Midbrain (tissue), 1 donor: ENCODE results near the gene GPC5.
"Not testable (repeated sequence)": the region's sequence is repeated elsewhere in the genome, so short reads cannot be mapped to it uniquely, and the experiment has no call there.

Source experiments
- DNase-seq: peaks from one replicate; lab custom pipeline; 2025; lab: John Stamatoyannopoulos, UW

GPC5 gene

DNA sequence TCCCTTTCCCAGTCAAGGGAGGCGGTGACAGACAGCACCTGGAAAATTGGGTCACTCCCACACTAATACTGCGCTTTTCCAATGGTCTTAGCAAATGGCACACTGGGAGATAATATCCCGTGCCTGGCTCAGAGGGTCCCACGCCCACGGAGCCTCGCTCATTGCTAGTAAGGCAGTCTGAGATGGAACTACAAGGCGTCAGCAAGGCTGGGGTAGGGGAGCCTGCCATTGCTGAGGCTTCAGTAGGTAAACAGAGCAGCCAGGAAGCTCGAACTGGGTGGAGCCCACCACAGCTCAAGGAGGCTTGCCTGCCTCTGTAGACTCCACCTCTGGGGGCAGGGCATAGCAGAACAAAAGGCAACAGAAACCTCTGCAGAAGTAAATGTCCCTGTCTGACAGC is 882.6 kb downstream of the GPC5 start:
- not testable (repeated sequence) for DNase-seq

- not testable (repeated sequence) for DNase-seq
These were observed 892.4 kb downstream of the GPC5 start for GRCh38 chr13:92290718-92291307.

GRCh38 chr13:92294533-92294932 is 896.1 kb downstream of the GPC5 start:
- not testable (repeated sequence) for DNase-seq

DNA sequence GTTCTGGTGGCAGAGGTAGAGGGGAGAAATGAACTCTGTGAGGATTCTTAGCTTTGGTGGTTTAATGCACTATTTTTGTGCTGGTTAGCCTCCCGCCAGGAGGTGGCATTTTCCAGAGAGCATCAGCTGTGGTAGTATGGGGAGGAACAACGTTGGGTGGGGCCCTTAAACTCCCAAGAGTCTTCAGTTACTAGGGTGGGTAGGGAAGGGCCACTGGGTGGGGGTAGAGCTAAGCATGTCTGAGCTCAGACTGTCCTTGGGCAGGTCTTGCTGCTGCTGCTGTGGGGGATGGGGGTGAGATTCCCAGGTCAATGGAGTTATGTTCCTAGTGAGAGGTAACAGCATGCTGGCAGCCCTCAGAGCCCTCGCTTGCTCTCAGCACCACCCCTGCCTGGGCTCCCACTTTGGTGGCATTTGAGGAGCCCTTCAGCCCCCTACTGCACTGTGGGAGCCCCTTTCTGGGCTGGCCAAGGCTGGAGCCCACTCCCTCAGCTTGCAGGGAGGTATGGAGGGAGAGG is 897.8 kb downstream of the GPC5 start:
- not testable (repeated sequence) for DNase-seq

GRCh38 chr13:92297971-92298942 is 899.8 kb downstream of the GPC5 start:
- no peak for DNase-seq

DNA sequence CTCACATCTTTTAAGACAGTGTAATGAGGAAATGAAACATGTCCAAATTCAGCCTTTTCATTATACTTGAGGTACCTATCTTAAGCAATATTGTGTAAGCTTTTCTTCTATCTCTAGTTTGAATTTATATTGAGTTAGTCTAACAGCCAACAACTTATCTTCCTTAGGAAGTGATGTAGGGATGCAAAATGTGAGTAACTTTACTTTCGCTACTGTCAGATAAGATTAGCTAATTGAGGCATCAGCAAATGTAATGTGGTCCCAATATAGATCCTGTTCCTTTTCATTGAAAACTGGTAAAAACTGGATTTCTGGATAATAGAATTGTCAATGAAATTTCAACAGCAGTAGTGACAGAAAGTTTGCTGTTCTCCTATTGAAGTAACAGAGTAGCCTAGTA is 902.2 kb downstream of the GPC5 start:
- no peak for DNase-seq

DNA sequence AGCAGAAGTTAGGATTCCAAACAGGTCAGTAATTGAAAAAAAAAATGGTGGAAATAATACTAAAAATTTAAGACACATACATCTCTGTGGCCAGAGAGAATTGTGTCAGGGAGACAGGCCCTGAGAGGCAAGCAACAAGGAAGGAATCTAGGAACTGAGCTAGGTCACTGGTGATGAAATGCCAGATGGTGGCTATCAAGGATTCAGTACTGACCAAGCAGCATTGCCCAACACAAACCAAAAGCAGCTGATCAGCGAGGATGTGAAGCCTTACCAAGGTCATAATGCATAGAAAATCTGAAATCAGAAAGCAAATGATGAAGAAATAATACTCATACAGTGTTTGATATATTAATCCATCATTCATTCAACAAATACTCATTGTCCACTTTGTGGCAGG is 905.0 kb downstream of the GPC5 start:
- no peak for DNase-seq

GRCh38 chr13:92307752-92308151 is 909.3 kb downstream of the GPC5 start:
- DNase-seq: no peak

DNA sequence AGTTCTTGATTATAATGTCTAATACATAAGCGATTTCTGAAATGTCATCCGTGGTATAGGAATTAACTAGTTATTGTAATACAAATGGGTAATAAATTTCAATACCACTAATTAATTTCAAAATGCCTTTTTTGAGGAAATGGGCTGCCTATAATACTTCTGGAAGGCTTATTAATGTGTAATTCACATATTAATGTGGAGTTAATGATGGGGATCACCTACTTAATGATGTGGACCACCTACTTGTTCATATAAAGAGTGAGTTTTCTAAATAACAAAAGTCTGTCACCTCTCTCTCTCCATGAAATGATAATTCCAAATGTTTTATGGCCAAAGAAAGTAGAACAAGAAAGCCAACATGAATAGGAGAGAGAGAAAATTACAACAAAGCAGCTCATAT is 914.4 kb downstream of the GPC5 start:
- peak; percentile 0 for DNase-seq

GRCh38 chr13:92313382-92313781 is 915.0 kb downstream of the GPC5 start:
- no peak for DNase-seq

DNA sequence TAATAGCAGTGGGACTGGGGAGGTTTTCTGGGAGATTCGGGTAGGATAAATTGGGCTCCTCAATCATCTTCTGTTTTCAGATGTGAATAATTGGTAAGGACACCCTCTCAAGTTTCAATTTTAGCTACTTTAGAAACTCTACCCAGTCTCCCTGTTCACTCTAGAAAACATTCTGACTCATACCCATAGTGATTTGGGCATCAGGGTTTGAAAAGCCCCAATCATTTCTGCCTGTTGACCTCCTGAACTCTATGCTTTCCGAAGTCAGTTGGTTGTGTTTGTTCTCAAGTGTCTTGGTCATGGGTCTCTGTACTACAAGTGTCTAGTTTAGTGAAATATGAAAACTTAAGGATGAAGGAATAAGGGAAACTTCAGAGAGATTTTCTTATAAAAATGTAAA is 916.8 kb downstream of the GPC5 start:
- no peak for DNase-seq

- DNase-seq: no peak
These were observed 917.6 kb downstream of the GPC5 start for GRCh38 chr13:92316030-92316429.

GRCh38 chr13:92317066-92317465 is 918.6 kb downstream of the GPC5 start:
- DNase-seq: no peak

DNA sequence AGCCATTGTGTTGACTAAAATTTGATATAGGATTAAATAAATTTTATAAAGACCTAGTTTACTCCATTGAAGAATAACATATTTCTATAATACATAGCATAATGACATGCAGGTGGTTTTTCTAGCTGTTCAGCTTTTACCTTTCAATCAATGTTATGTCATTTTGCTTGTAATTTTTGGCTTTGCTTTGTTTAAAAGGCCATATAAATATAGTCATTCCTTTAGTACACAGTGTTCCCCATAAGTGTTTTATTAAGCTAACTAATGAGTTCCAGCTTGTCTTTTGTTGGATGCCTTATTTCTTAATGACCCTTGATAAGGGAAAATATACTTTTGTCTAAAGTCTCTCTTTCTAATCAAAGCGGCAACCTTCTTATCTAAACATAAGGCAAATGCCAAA is 921.9 kb downstream of the GPC5 start:
- no peak for DNase-seq

DNA sequence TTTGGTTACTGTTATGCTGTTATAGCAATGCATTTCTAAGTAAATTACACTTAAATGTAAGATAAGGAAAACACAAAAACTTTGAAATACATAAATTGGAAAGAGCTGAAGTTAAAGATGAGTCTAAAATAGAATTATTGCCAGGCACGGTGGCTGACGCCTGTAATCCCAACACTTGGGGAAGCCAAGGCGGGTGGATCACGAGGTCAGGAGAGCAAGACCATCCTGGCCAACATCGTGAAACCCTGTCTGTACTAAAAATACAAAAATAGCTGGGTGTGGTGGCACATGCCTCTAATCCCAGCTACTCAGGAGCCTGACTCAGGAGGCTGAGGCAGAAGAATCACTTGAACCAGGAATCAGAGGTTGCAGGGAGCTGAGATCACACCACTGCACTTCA is 922.8 kb downstream of the GPC5 start:
- no peak for DNase-seq

DNA sequence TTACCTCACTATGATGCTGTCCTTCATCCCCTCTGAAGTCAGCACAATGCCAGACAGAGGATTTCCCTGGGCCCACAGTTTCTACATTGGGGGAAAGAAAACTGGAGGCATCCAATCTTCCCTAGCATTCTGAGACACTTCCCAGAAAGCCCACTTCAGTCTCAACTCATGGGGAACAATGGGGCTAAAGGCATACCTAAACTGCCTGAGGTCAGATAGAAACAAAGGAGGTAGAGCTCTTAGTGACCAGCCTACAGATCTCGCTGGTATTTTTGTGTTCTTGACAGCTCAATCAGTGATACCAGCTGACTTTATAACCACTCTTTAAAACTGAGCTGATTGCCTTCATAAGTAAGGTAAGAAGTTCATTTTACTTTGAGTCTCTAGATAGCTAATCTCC is 947.2 kb downstream of the GPC5 start:
- DNase-seq: no peak

- no peak for DNase-seq
These were observed 947.6 kb downstream of the GPC5 start for GRCh38 chr13:92346046-92346445.

DNA sequence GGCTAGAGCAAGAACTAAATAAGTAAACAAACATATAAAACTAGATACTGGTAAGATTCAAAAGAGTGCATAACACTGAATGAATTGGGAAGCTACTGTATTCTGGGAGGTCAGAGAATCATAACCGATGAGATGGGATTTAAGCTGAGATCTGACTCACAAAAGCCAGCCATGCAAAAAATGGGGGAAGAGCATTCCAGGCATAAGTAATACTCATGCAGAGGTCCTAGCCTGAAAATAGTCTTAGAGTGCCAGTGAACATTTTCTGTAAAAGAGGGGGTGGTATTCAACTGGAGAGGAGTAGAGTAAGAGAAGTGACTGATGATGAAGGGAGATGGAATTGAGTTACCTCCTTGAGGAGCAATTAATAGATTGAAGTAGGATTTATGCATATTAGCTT is 956.2 kb downstream of the GPC5 start:
- DNase-seq: no peak

DNA sequence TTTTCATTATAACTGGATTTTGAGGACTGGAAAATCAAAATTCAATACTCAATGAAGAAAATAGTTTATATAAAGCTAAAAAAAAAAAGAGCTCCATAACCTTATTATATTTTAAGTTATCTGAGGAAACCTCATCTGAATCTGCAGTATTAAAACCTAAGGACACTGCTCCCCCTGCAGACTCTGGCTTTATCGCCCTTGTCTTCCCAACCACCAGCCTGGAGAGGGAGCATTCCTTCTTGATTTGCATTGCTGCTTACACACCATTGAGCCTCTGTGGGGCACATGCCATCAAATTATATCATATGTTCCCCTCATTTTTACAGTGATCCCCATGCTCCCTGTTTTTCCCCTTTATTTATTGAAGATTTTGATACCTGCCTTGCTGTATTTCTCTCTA is 956.8 kb downstream of the GPC5 start:
- DNase-seq: no peak

- DNase-seq: no peak
These were observed 964.3 kb downstream of the GPC5 start for GRCh38 chr13:92362717-92363116.

DNA sequence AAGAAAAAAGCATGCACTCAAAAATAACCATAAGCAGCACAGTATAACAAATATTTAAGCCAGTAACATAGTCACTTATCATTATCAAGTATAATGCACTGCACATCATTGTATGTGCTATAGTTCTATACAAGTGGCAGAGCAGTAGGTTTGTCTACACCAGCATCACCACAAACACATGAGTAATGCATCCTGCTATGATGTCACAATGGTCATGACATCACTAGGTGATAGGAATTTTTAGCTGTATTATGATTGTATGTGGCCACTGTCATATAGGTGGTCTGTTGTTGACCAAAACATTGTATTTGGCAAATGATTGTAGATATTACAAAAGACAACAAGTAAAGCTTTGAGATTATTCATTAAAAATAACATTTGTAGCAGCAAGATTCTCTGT is 967.5 kb downstream of the GPC5 start:
- no peak for DNase-seq

GRCh38 chr13:92377396-92377795 is 979.0 kb downstream of the GPC5 start:
- DNase-seq: no peak

DNA sequence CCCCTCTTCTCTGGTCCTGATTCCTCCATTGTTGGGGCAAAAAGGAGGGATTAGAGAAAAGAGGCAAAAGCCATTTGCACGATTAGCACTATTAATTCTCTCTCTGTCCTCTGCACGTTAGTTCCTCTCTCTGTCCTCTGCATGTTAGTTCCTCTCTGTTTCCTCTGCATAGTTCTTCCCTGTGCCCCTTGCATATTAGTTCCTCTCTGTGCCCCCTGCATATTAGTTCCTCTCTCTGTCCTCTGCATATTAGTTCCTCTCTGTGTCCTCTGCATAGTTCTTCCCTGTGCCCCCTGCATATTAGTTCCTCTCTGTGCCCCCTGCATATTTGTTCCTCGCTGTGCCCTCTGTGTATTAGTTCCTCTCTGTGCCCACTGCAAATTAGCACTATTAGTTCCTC is 981.0 kb downstream of the GPC5 start:
- DNase-seq: no peak
